ENCODE results near the gene SRRT. TPM values are rescaled to one million over a fixed set of nuclear protein-coding genes. Genes with fewer than 3 reads are reported as not detected.
"Not testable (repeated sequence)": the region's sequence is repeated elsewhere in the genome, so short reads cannot be mapped to it uniquely, and the experiment has no call there.

SRRT gene
- total and polyA plus RNA-seq, 2 donors (not counting 1 experiment from before 2014, with no cell fraction given), result 32.0 to 33.7 TPM

GRCh38 chr7:100914208-100914878 lies 39.4 kb downstream of the SRRT start:
- H3K4me2 ChIP-seq (ENCODE audit: extremely low read depth, insufficient read depth, low read length), result no peak overlapping the region
- TF ChIP-seq CTCF (conservative IDR thresholded peaks at IDR 0.05 in 1 of 2, IDR thresholded peaks at IDR 0.05 in 1 of 2; ENCODE audit: low read depth in 1 of 2, low read length in 2 of 2) (no peak), EZH2 (IDR thresholded peaks at IDR 0.05; ENCODE audit: low read length, missing control alignments) (no peak)
- DNase-seq (ENCODE audit: low read depth in 2 of 2), result no peak

GRCh38 chr7:100914879-100915447 lies 40.1 kb downstream of the SRRT start:
- no peaks in the 10 kb centered on the region for H3K27me3 ChIP-seq (ENCODE audit: control insufficient read depth, insufficient read depth, low read length)
- H3K27ac ChIP-seq (ENCODE audit: insufficient read depth, low read length), result no peak overlapping the region
- no peaks in the 10 kb centered on the region for H3K36me3 ChIP-seq (ENCODE audit: control insufficient read depth, insufficient read depth, low read length)
- H2AFZ ChIP-seq (ENCODE audit: low read length), result no peak overlapping the region
- no peak overlapping the region for H3K4me2 ChIP-seq (ENCODE audit: extremely low read depth, insufficient read depth, low read length)
- no peak for DNase-seq (ENCODE audit: low read depth in 2 of 2)
- H3K9ac ChIP-seq (ENCODE audit: insufficient read depth, low read length), result no peak overlapping the region
- no peaks in the 10 kb centered on the region for H3K4me1 ChIP-seq (ENCODE audit: control insufficient read depth, extremely low read depth, insufficient read depth, low read length)
- H4K20me1 ChIP-seq (ENCODE audit: control insufficient read depth, extremely low read depth, insufficient read depth, low read length), result no peaks in the 10 kb centered on the region
- H3K79me2 ChIP-seq (ENCODE audit: control insufficient read depth, insufficient read depth, low read length), result no peaks in the 10 kb centered on the region
- TF ChIP-seq CTCF (conservative IDR thresholded peaks at IDR 0.05 in 1 of 2, IDR thresholded peaks at IDR 0.05 in 1 of 2; ENCODE audit: low read depth in 1 of 2, low read length in 2 of 2) (no peak), EZH2 (IDR thresholded peaks at IDR 0.05; ENCODE audit: low read length, missing control alignments) (no peak)
- no peak overlapping the region for H3K4me3 ChIP-seq (replicated peaks in 1 of 4; ENCODE audit: control extremely low read depth in 1 of 4, insufficient read depth in 1 of 4, low read depth in 3 of 4, low read length in 4 of 4)
- no peaks in the 10 kb centered on the region for H3K9me3 ChIP-seq (ENCODE audit: control insufficient read depth, insufficient read depth, low read depth, low read length)

More at GRCh38 chr7:100914208-100914878, 39.4 kb downstream of the SRRT start:
- H3K9ac ChIP-seq (ENCODE audit: insufficient read depth, low read length), result no peak overlapping the region
- H3K9me3 ChIP-seq (ENCODE audit: control insufficient read depth, insufficient read depth, low read depth, low read length), result no peaks in the 10 kb centered on the region
- H2AFZ ChIP-seq (ENCODE audit: low read length), result no peak overlapping the region
- no peaks in the 10 kb centered on the region for H3K79me2 ChIP-seq (ENCODE audit: control insufficient read depth, insufficient read depth, low read length)
- H3K27me3 ChIP-seq (ENCODE audit: control insufficient read depth, insufficient read depth, low read length), result no peaks in the 10 kb centered on the region
- no peaks in the 10 kb centered on the region for H4K20me1 ChIP-seq (ENCODE audit: control insufficient read depth, extremely low read depth, insufficient read depth, low read length)
- no peak overlapping the region for H3K27ac ChIP-seq (ENCODE audit: insufficient read depth, low read length)
- H3K36me3 ChIP-seq (ENCODE audit: control insufficient read depth, insufficient read depth, low read length), result no peaks in the 10 kb centered on the region
- H3K4me1 ChIP-seq (ENCODE audit: control insufficient read depth, extremely low read depth, insufficient read depth, low read length), result no peaks in the 10 kb centered on the region
- H3K4me3 ChIP-seq (replicated peaks in 1 of 4; ENCODE audit: control extremely low read depth in 1 of 4, insufficient read depth in 1 of 4, low read depth in 3 of 4, low read length in 4 of 4), result no peak overlapping the region

GRCh38 chr7:100919335-100919734 lies 44.4 kb downstream of the SRRT start:
- not testable (repeated sequence) for H3K27ac ChIP-seq (ENCODE audit: insufficient read depth, low read length); DNase-seq (ENCODE audit: low read depth in 2 of 2); H3K9me3 ChIP-seq (ENCODE audit: control insufficient read depth, insufficient read depth, low read depth, low read length)

GRCh38 chr7:100919779-100920437 lies 45.0 kb downstream of the SRRT start:
- H2AFZ ChIP-seq (ENCODE audit: low read length); H3K4me1 ChIP-seq (ENCODE audit: control insufficient read depth, extremely low read depth, insufficient read depth, low read length); H3K4me3 ChIP-seq (replicated peaks in 1 of 4; ENCODE audit: control extremely low read depth in 1 of 4, insufficient read depth in 1 of 4, low read depth in 3 of 4, low read length in 4 of 4); H4K20me1 ChIP-seq (ENCODE audit: control insufficient read depth, extremely low read depth, insufficient read depth, low read length); H3K4me2 ChIP-seq (ENCODE audit: extremely low read depth, insufficient read depth, low read length); H3K9ac ChIP-seq (ENCODE audit: insufficient read depth, low read length); H3K79me2 ChIP-seq (ENCODE audit: control insufficient read depth, insufficient read depth, low read length); H3K27me3 ChIP-seq (ENCODE audit: control insufficient read depth, insufficient read depth, low read length); DNase-seq (ENCODE audit: low read depth in 2 of 2); H3K9me3 ChIP-seq (ENCODE audit: control insufficient read depth, insufficient read depth, low read depth, low read length); H3K27ac ChIP-seq (ENCODE audit: insufficient read depth, low read length); H3K36me3 ChIP-seq (ENCODE audit: control insufficient read depth, insufficient read depth, low read length): not testable (repeated sequence)

More at GRCh38 chr7:100919335-100919734, 44.4 kb downstream of the SRRT start:
- H4K20me1 ChIP-seq (ENCODE audit: control insufficient read depth, extremely low read depth, insufficient read depth, low read length); H3K27me3 ChIP-seq (ENCODE audit: control insufficient read depth, insufficient read depth, low read length); H3K4me1 ChIP-seq (ENCODE audit: control insufficient read depth, extremely low read depth, insufficient read depth, low read length); H3K36me3 ChIP-seq (ENCODE audit: control insufficient read depth, insufficient read depth, low read length); H3K4me2 ChIP-seq (ENCODE audit: extremely low read depth, insufficient read depth, low read length); H3K9ac ChIP-seq (ENCODE audit: insufficient read depth, low read length); H3K79me2 ChIP-seq (ENCODE audit: control insufficient read depth, insufficient read depth, low read length); H3K4me3 ChIP-seq (replicated peaks in 1 of 4; ENCODE audit: control extremely low read depth in 1 of 4, insufficient read depth in 1 of 4, low read depth in 3 of 4, low read length in 4 of 4); H2AFZ ChIP-seq (ENCODE audit: low read length): not testable (repeated sequence)

All from fibroblast of lung (primary cell).